CD14-positive monocyte (primary cell): ENCODE results near the gene NR2C2. TPM values are rescaled to one million over a fixed set of nuclear protein-coding genes. Genes with fewer than 3 reads are reported as not detected.

Source experiments
- DNase-seq, 3 donors: peaks; one replicate each; pipeline ENCODE4 v3.0.0-alpha.2; 2011 to 2022
- H2AFZ ChIP-seq: 2 replicates; pipeline ENCODE4 v1.6.0; 2012; ENCODE audit warnings: mild to moderate bottlenecking, low read depth, low read length, inconsistent platforms; ENCODE audit not compliant: insufficient read depth, poor library complexity, severe bottlenecking
- H3K27ac ChIP-seq, 2 donors: 1 replicate in 1 of 2; 2 replicates in 1 of 2; pipeline ENCODE4 v1.5.1; 2012 to 2013; ENCODE audit warnings: low read length in 2 of 2, control low read depth in 1 of 2, inconsistent platforms in 1 of 2, low read depth in 1 of 2, mild to moderate bottlenecking in 1 of 2
- H3K27me3 ChIP-seq, 2 donors: one replicate each; pipeline versions ENCODE4 v1.6.0 to v1.6.1; 2011 to 2013; ENCODE audit warnings: low read length in 2 of 2; ENCODE audit not compliant: control insufficient read depth in 2 of 2, insufficient read depth in 2 of 2
- H3K36me3 ChIP-seq, 2 donors: replicated peaks in 1 of 2; 1 replicate in 1 of 2; 2 replicates in 1 of 2; pipeline versions ENCODE4 v1.5.1 to v1.6.1; 2012 to 2013; ENCODE audit warnings: low read length in 2 of 2, control low read depth in 1 of 2, inconsistent platforms in 1 of 2, mild to moderate bottlenecking in 1 of 2; ENCODE audit not compliant: insufficient read depth in 2 of 2, control insufficient read depth in 1 of 2
- H3K4me1 ChIP-seq, 2 donors: 1 replicate in 1 of 2; 2 replicates in 1 of 2; pipeline versions ENCODE4 v1.5.1 to v1.6.1; 2012 to 2013; ENCODE audit warnings: low read length in 2 of 2, control low read depth in 1 of 2, inconsistent platforms in 1 of 2, mild to moderate bottlenecking in 1 of 2, moderate library complexity in 1 of 2; ENCODE audit not compliant: insufficient read depth in 2 of 2, control insufficient read depth in 1 of 2
- H3K4me2 ChIP-seq: replicated peaks from 2 replicates; pipeline ENCODE3; 2012; ENCODE audit warnings: low read length, moderate library complexity, mild to moderate bottlenecking; ENCODE audit not compliant: poor library complexity, severe bottlenecking; ENCODE audit errors: extremely low read depth
- H3K4me3 ChIP-seq, 3 experiments: fragments of 200-600 bp in 1 of 3; sonication (generic) in 1 of 3; replicated peaks in 1 of 3; 1 replicate in 2 of 3; 2 replicates in 1 of 3; pipeline ENCODE4 v1.5.1; 2011 to 2013; ENCODE audit warnings: low read length in 3 of 3, mild to moderate bottlenecking in 3 of 3, control low read depth in 2 of 3, low read depth in 2 of 3, inconsistent platforms in 1 of 3, moderate library complexity in 1 of 3
- H3K79me2 ChIP-seq: 2 replicates; pipeline ENCODE4 v1.6.0; 2012; ENCODE audit warnings: mild to moderate bottlenecking, control low read depth, inconsistent platforms, low read length, moderate library complexity; ENCODE audit not compliant: insufficient read depth
- H3K9ac ChIP-seq: 2 replicates; pipeline ENCODE4 v1.6.0; 2017; ENCODE audit warnings: low read length, mild to moderate bottlenecking; ENCODE audit not compliant: insufficient read depth, poor library complexity, severe bottlenecking
- H3K9me3 ChIP-seq, 2 donors: replicated peaks in 1 of 2; 1 replicate in 1 of 2; 2 replicates in 1 of 2; pipeline versions ENCODE4 v1.5.1 to v1.6.1; 2012 to 2013; ENCODE audit warnings: low read length in 2 of 2, control low read depth in 1 of 2; ENCODE audit not compliant: control insufficient read depth in 1 of 2, insufficient read depth in 1 of 2
- H4K20me1 ChIP-seq: 2 replicates; pipeline ENCODE4 v1.6.0; 2012; ENCODE audit warnings: mild to moderate bottlenecking, low read length, control low read depth, moderate library complexity; ENCODE audit not compliant: insufficient read depth
- H3K27ac Mint-ChIP-seq, 7 donors: one replicate each; pipeline ENCODE4 v1.8.0; 2020; ENCODE audit warnings: mild to moderate bottlenecking in 7 of 7, mixed read lengths in 7 of 7, moderate library complexity in 6 of 7, inconsistent platforms in 2 of 7
- H3K27me3 Mint-ChIP-seq, 3 donors: one replicate each; pipeline ENCODE4 v1.8.0; 2021 to 2022; ENCODE audit warnings: low read depth in 3 of 3, mild to moderate bottlenecking in 3 of 3, mixed read lengths in 3 of 3, moderate library complexity in 3 of 3, inconsistent platforms in 1 of 3
- H3K36me3 Mint-ChIP-seq, 2 donors: one replicate each; pipeline ENCODE4 v1.8.0; 2020; ENCODE audit warnings: mixed read lengths in 2 of 2, inconsistent platforms in 1 of 2, mild to moderate bottlenecking in 1 of 2
- H3K4me1 Mint-ChIP-seq: one replicate; pipeline ENCODE4 v1.8.0; 2020; ENCODE audit warnings: mild to moderate bottlenecking, mixed read lengths
- H3K4me3 Mint-ChIP-seq, 2 donors: one replicate each; pipeline ENCODE4 v1.8.0; 2020; ENCODE audit warnings: mild to moderate bottlenecking in 2 of 2, mixed read lengths in 2 of 2, moderate library complexity in 1 of 2
- H3K9me3 Mint-ChIP-seq, 7 donors: one replicate each; pipeline ENCODE4 v1.8.0; 2020 to 2022; ENCODE audit warnings: mixed read lengths in 7 of 7, mild to moderate bottlenecking in 6 of 7, moderate library complexity in 6 of 7, inconsistent platforms in 2 of 7
- WGBS: methylation state at CpG from one replicate; pipeline ENCODE4 v1.1.5; 2013; ENCODE audit warnings: missing lambda C conversion rate; ENCODE audit not compliant: insufficient coverage; 5-methylcytosine and 5-hydroxymethylcytosine counted together
- intact Hi-C, 2 donors: fragments of 100-400 bp; cut with micrococcal nuclease; formaldehyde crosslinking; loops; one replicate each; pipeline versions ENCODE4 v1.15.0 to v1.15.1; 2023
- polyA plus RNA-seq, 3 donors: library from polyadenylated mRNA; depleted of rRNA in 1 of 3; unstranded in 2 of 3; stranded (reverse) in 1 of 3; fragments of 300-500 nt in 2 of 3; fragments of >200 nt in 1 of 3; fragmentation: Illumina TruSeq in 2 of 3; gene quantifications; 1 replicate in 2 of 3; 2 replicates in 1 of 3; pipeline ENCODE4 v1.2.3, GENCODE V29; 2012 to 2021
- TF ChIP-seq, protein P1 (sequence below): fragments of 200-600 bp; IDR thresholded peaks from one replicate; pipeline ENCODE4 v1.8.0; 2022; ENCODE audit warnings: antibody characterized with exemption, mild to moderate bottlenecking

Gene NR2C2
- polyA plus RNA-seq, 3 donors: 3.4 to 24.9 (median 3.8) TPM

DNA sequence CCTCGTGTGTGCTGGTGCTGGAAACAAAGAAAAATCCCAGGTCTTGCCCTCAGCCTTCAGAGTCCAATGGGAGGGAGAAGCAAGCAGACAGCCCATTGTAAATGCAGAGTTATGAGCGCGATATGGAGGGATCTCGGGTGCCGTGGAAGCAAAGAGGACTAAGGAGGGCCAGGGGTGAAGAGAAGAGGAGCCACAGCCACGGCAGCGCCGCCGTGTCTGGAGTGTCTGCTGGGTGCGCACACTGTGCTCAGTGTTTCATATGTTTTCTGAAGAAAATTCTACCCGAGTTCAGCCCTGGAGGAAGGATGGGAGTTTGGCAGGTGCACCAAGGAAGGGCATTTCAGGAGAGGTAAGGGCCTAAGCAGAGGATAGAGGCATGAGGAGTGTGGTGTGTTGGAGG, 35.7 kb upstream of the NR2C2 start:
- peaks cover 0 to 3% (median under 1%) of the 10 kb centered on the region in 7 donors for H3K9me3 Mint-ChIP-seq
- Histone ChIP-seq H2AFZ (no peak overlapping the region), H3K9me3 (no peaks in the 10 kb centered on the region), H3K4me1 (no peaks in the 10 kb centered on the region), H3K4me2 (no peak overlapping the region), H3K79me2 (no peaks in the 10 kb centered on the region), H4K20me1 (no peaks in the 10 kb centered on the region), H3K36me3 (no peaks in the 10 kb centered on the region), H3K27ac (no peak overlapping the region), H3K27me3 (no peaks in the 10 kb centered on the region), H3K9ac (no peak overlapping the region), H3K4me3 (no peak overlapping the region)
- H3K36me3 Mint-ChIP-seq: no peaks in the 10 kb centered on the region
- intact Hi-C loops: no loop called here
- no peak overlapping the region for H3K27ac Mint-ChIP-seq
- H3K4me1 Mint-ChIP-seq: no peaks in the 10 kb centered on the region
- H3K27me3 Mint-ChIP-seq: peaks cover 1 to 2% (median 2%) of the 10 kb centered on the region in 3 donors
- DNase-seq: no peak
- H3K4me3 Mint-ChIP-seq: no peak overlapping the region
- TF ChIP-seq, protein P1, sequence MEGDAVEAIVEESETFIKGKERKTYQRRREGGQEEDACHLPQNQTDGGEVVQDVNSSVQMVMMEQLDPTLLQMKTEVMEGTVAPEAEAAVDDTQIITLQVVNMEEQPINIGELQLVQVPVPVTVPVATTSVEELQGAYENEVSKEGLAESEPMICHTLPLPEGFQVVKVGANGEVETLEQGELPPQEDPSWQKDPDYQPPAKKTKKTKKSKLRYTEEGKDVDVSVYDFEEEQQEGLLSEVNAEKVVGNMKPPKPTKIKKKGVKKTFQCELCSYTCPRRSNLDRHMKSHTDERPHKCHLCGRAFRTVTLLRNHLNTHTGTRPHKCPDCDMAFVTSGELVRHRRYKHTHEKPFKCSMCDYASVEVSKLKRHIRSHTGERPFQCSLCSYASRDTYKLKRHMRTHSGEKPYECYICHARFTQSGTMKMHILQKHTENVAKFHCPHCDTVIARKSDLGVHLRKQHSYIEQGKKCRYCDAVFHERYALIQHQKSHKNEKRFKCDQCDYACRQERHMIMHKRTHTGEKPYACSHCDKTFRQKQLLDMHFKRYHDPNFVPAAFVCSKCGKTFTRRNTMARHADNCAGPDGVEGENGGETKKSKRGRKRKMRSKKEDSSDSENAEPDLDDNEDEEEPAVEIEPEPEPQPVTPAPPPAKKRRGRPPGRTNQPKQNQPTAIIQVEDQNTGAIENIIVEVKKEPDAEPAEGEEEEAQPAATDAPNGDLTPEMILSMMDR: no peak
- 94% methylated on average over 10 of the region's 11 CpGs for WGBS

- H3K4me1 ChIP-seq: no peaks in the 10 kb centered on the region
- H3K27ac Mint-ChIP-seq: peak overlapping the region in 1 of 7 donors; percentile 33
- H3K27me3 Mint-ChIP-seq: peaks cover 1 to 5% (median 2%) of the 10 kb centered on the region in 3 donors
- WGBS: 93% methylated on average over 9 of the region's 10 CpGs
- no peak overlapping the region for H3K4me2 ChIP-seq
- H2AFZ ChIP-seq: no peak overlapping the region
- no peaks in the 10 kb centered on the region for H3K36me3 Mint-ChIP-seq
- peaks cover 0 to 2% (median 0%) of the 10 kb centered on the region in 7 donors for H3K9me3 Mint-ChIP-seq
- intact Hi-C loops: no loop called here
- TF ChIP-seq, protein P1: no peak
- H3K9me3 ChIP-seq: no peaks in the 10 kb centered on the region
- no peak for DNase-seq
- H3K79me2 ChIP-seq: no peaks in the 10 kb centered on the region
- H3K4me3 ChIP-seq: no peak overlapping the region
- no peak overlapping the region for H3K9ac ChIP-seq
- H3K27me3 ChIP-seq: no peaks in the 10 kb centered on the region
- no peak overlapping the region for H3K27ac ChIP-seq
- no peaks in the 10 kb centered on the region for H3K4me1 Mint-ChIP-seq
- no peaks in the 10 kb centered on the region for H4K20me1 ChIP-seq
- H3K4me3 Mint-ChIP-seq: no peak overlapping the region
- H3K36me3 ChIP-seq: no peaks in the 10 kb centered on the region
Measured at GRCh38 chr3:14913071-14913925, 34.1 kb upstream of the NR2C2 start.
